Effector memory CD4-positive, alpha-beta T cell (primary cell): ENCODE data around the gene ETNPPL.

Experiments used
- DNase-seq, 3 donors: peaks; one replicate each; pipeline ENCODE4 v3.0.0-alpha.2; 2020
- H3K27ac ChIP-seq: 2 replicates; pipeline ENCODE4 v1.7.0; 2013; ENCODE audit warnings: mild to moderate bottlenecking, low read length, moderate library complexity; ENCODE audit not compliant: insufficient read depth, poor library complexity, severe bottlenecking
- H3K27me3 ChIP-seq: replicated peaks from 2 replicates; pipeline ENCODE4 v1.7.0; 2013; ENCODE audit warnings: mild to moderate bottlenecking, low read length; ENCODE audit not compliant: insufficient read depth, control insufficient read depth, poor library complexity, severe bottlenecking
- H3K36me3 ChIP-seq: 2 replicates; pipeline ENCODE4 v1.7.0; 2013; ENCODE audit warnings: mild to moderate bottlenecking, low read length, moderate library complexity; ENCODE audit not compliant: control insufficient read depth, insufficient read depth
- H3K4me1 ChIP-seq: 2 replicates; pipeline ENCODE4 v1.7.0; 2013; ENCODE audit warnings: low read length, mild to moderate bottlenecking; ENCODE audit not compliant: control insufficient read depth, insufficient read depth, poor library complexity, severe bottlenecking
- H3K4me3 ChIP-seq: 2 replicates; pipeline ENCODE4 v1.7.0; 2013; ENCODE audit warnings: low read length, low read depth, mild to moderate bottlenecking; ENCODE audit not compliant: insufficient read depth, poor library complexity, severe bottlenecking
- H3K9me3 ChIP-seq: 2 replicates; pipeline ENCODE4 v1.7.0; 2013; ENCODE audit warnings: mild to moderate bottlenecking, low read length, moderate library complexity; ENCODE audit not compliant: control insufficient read depth

Gene ETNPPL

GRCh38 chr4:108703966-108704365 lies 58.9 kb downstream of the ETNPPL start:
- no peak overlapping the region for H3K4me3 ChIP-seq
- no peak for DNase-seq
- no peaks in the 10 kb centered on the region for H3K9me3 ChIP-seq
- no peaks in the 10 kb centered on the region for H3K27me3 ChIP-seq
- H3K36me3 ChIP-seq, result no peaks in the 10 kb centered on the region
- no peak overlapping the region for H3K27ac ChIP-seq
- peaks cover 14% of the 10 kb centered on the region for H3K4me1 ChIP-seq

- H3K27ac ChIP-seq, result no peak overlapping the region
- no peaks in the 10 kb centered on the region for H3K9me3 ChIP-seq
- H3K27me3 ChIP-seq, result no peaks in the 10 kb centered on the region
- peaks cover 14% of the 10 kb centered on the region for H3K4me1 ChIP-seq
- DNase-seq, result no peak
- no peaks in the 10 kb centered on the region for H3K36me3 ChIP-seq
- no peak overlapping the region for H3K4me3 ChIP-seq
These were observed 59.5 kb downstream of the ETNPPL start for GRCh38 chr4:108703370-108703769.

- Histone ChIP-seq H3K36me3 (no peaks in the 10 kb centered on the region), H3K27ac (no peak overlapping the region), H3K4me1 (peaks cover 14% of the 10 kb centered on the region), H3K27me3 (no peaks in the 10 kb centered on the region), H3K4me3 (no peak overlapping the region), H3K9me3 (no peaks in the 10 kb centered on the region)
- DNase-seq, result no peak
These were observed 59.9 kb downstream of the ETNPPL start for GRCh38 chr4:108702960-108703359.

- Histone ChIP-seq H3K27me3 (no peaks in the 10 kb centered on the region), H3K9me3 (no peaks in the 10 kb centered on the region), H3K36me3 (no peaks in the 10 kb centered on the region), H3K4me3 (no peak overlapping the region), H3K27ac (no peak overlapping the region), H3K4me1 (peaks cover 14% of the 10 kb centered on the region)
- DNase-seq, result no peak
These were observed 62.6 kb downstream of the ETNPPL start for GRCh38 chr4:108700081-108700757.

GRCh38 chr4:108696160-108696559 lies 66.7 kb downstream of the ETNPPL start:
- no peaks in the 10 kb centered on the region for H3K9me3 ChIP-seq
- H3K4me1 ChIP-seq, result peaks cover 3% of the 10 kb centered on the region
- H3K4me3 ChIP-seq, result no peak overlapping the region
- H3K36me3 ChIP-seq, result no peaks in the 10 kb centered on the region
- DNase-seq, result no peak
- H3K27ac ChIP-seq, result no peak overlapping the region
- H3K27me3 ChIP-seq, result no peaks in the 10 kb centered on the region

GRCh38 chr4:108695062-108695461 lies 67.8 kb downstream of the ETNPPL start:
- Histone ChIP-seq H3K36me3 (no peaks in the 10 kb centered on the region), H3K27ac (no peak overlapping the region), H3K9me3 (no peaks in the 10 kb centered on the region), H3K4me1 (no peaks in the 10 kb centered on the region), H3K27me3 (no peaks in the 10 kb centered on the region), H3K4me3 (no peak overlapping the region)
- no peak for DNase-seq

- no peak for DNase-seq
- Histone ChIP-seq H3K9me3 (no peaks in the 10 kb centered on the region), H3K4me3 (no peak overlapping the region), H3K27ac (no peak overlapping the region), H3K27me3 (no peaks in the 10 kb centered on the region), H3K4me1 (no peaks in the 10 kb centered on the region), H3K36me3 (no peaks in the 10 kb centered on the region)
These were observed 68.4 kb downstream of the ETNPPL start for GRCh38 chr4:108694423-108694822.

- DNase-seq, result no peak
- Histone ChIP-seq H3K36me3 (no peaks in the 10 kb centered on the region), H3K9me3 (no peaks in the 10 kb centered on the region), H3K4me3 (no peak overlapping the region), H3K27me3 (no peaks in the 10 kb centered on the region), H3K27ac (no peak overlapping the region), H3K4me1 (no peaks in the 10 kb centered on the region)
These were observed 69.0 kb downstream of the ETNPPL start for GRCh38 chr4:108693819-108694218.

- DNase-seq, result no peak
- Histone ChIP-seq H3K27ac (no peak overlapping the region), H3K4me1 (no peaks in the 10 kb centered on the region), H3K36me3 (no peaks in the 10 kb centered on the region), H3K4me3 (no peak overlapping the region), H3K27me3 (no peaks in the 10 kb centered on the region), H3K9me3 (no peaks in the 10 kb centered on the region)
These were observed 69.6 kb downstream of the ETNPPL start for GRCh38 chr4:108693211-108693610.
